ENCODE data around the gene TMEM225.
"Not testable (repeated sequence)": the region's sequence is repeated elsewhere in the genome, so short reads cannot be mapped to it uniquely, and the experiment has no call there.

TMEM225 gene

GRCh38 chr11:123885570-123885969, at the start of gene TMEM225:
TMEM225 (minus strand) TSS chr11:123885670; CDS start chr11:123885425, 245 bp downstream.
- no peak for DNase-seq (ENCODE audit: low spot score)

DNA sequence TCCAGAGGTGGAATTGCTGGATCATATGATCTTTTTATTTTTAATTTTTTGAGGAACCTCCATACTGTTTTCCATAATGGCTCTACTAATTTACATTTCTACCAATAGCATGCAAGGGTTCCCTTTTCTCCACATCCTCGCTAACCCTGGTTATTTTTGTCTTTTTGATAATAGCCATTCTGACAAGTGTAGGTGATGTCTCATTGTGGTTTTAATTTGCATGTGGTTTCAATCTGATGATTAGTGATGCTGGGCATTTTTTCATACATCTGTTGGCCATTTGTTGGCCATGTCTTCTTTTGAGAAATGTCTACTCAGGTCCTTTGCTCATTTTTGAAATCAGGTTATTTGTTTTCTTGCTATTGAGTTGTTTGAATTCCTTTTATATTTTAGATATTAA, 38.6 kb upstream of the TMEM225 start:
- DNase-seq (ENCODE audit: low spot score): no peak

- DNase-seq (ENCODE audit: low spot score): no peak
Observed at GRCh38 chr11:123920943-123921342, 35.5 kb upstream of the TMEM225 start.

- no peak for DNase-seq (ENCODE audit: low spot score)
Observed at GRCh38 chr11:123905826-123906225, 20.4 kb upstream of the TMEM225 start.

DNA sequence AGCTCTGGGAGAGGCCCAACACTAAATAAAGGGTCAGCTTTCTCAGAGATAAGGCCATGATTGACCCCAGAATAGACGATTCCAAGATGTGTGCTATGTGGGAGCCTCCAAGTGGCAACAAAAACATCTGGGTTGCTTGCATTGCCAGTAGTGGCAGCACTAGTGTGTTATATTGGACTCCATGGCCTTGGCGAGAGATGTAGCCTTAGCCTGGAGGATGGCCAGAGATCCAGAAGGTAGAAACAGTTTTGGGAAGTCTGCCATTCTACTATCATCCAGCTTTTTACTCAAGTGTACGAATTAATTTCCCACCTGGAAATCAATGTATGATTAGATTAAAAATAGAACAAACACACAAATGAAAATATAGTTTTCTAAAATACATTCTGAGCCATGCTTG, 19.5 kb upstream of the TMEM225 start:
- DNase-seq (ENCODE audit: low spot score): no peak

DNA sequence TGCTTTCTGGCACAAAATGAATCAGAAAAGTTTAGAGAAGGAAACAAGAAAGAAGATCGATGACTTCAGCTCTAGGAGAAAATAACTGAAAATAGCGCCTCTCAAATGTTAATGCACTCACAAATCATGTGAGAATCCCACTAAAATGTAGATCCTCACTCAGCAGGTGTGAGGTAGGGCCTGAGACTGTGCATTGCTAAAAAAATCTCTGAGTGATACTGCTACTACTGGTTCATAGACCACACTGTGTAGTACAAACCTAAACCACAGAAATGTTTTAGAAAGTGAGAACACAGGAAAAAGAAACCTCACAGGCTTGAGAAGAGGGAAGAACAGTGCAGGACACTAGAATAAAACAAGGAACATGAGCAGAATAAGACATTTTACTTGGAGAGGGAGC, 18.5 kb upstream of the TMEM225 start:
- DNase-seq (ENCODE audit: low spot score): no peak

DNA sequence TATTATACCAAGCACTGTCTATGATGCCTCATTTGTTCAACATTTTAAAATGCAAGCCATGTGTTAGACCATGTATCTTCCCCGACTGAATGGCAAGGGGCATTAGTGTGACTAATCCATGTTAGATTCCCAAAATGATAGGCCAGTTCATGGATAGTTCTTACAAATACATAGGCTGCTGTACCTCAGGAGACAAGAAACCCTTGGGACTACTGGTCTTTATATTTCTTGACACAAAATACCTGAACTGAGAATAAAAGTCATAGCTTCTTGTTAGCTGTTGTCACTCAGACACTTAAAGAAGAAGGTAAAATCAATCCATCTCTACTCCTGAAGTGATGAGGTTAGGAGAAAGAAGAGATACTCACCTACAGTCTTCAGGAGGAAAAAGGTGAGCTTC, 16.4 kb upstream of the TMEM225 start, which contains the start of gene OR8D4:
Gene OR8D4 (plus strand): TSS at position 301 of the 400 bp plus-strand sequence. CDS start 4,265 bp downstream, outside the sequence.
- DNase-seq (ENCODE audit: low spot score): no peak

- no peak for DNase-seq (ENCODE audit: low spot score)
Observed at GRCh38 chr11:123899792-123900191, 14.3 kb upstream of the TMEM225 start.

GRCh38 chr11:123892031-123892430, 6.6 kb upstream of the TMEM225 start:
- no peak for DNase-seq (ENCODE audit: low spot score)

DNA sequence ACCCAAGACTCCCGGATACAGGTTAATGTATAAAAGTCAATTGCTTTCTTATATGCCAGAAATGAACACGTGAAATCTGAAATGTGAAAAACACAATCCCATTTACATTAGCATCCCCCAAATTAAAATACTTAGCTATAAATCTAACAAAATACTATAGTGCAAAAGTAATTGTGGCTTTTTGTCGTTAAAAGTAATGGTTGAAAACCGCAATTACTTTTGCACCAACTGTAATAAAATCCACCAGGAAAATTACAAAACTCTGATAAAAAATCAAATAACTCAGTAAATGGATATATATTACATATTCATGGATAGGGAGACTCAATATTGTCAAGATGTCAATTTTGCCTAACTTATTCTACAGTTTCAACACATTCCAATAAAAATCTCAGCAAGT, 4.6 kb downstream of the TMEM225 start:
- DNase-seq (ENCODE audit: low spot score): no peak

DNA sequence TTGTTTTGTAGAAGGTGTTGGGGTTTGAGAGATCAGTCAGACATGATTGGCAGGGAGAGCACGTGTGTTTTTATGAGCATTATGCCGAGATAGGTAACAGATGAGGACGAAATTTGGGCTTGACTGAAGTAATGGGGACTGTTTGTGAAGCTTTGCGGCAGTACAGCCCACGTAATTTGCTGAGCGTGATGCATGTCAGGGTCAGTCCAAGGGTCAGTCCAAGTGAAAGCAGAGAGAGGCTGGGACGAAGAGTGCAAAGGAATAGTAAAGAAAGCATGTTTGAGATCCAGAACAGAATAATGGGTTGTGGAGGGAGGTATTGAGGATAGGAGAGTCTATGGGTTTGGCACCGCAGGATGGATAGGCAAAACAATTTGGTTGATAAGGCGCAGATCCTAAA, 17.7 kb downstream of the TMEM225 start:
- not testable (repeated sequence) for DNase-seq (ENCODE audit: low spot score)

DNA sequence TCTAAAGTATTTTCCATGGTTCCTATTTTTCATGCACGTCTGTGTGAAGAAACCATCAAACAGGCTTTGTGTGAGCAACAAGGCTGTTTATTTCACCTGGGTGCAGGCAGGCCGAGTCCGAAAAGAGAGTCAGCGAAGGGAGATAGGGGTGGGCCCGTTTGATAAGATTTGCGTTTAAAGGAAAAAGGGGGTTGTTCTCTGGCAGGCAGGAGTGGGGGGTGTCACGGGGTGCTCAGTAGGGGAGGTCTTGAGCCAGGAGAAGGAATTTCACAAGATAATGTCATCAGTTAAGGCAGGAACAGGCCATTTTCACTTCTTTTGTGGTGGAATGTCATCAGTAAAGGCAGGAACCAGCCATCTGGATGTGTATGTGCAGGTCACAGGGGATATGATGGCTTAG, 20.2 kb downstream of the TMEM225 start:
- DNase-seq (ENCODE audit: low spot score): not testable (repeated sequence)

GRCh38 chr11:123859731-123860130, 25.7 kb downstream of the TMEM225 start:
- no peak for DNase-seq (ENCODE audit: low spot score)

- DNase-seq (ENCODE audit: low spot score): no peak
Observed at GRCh38 chr11:123856444-123856843, 29.0 kb downstream of the TMEM225 start.

DNA sequence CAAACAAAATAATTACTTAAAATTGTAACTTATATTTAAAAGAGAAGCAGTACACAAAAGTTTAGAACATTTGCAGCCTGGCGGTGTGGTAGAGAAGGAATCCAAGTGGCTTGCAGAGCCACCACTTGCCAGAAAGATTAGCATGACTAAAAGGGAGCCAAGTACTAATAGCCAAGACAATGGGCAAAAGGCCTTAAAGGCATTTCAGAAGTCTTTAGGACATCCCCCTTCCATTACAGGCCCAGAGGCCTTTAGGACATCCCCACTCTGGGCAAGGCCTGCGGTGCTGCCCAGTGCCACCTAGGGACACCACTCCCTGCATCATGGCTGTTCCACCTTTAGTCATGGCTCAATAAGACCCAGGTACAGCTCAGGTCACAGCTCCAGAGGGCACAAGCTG, 32.4 kb downstream of the TMEM225 start:
- no peak for DNase-seq (ENCODE audit: low spot score)

DNA sequence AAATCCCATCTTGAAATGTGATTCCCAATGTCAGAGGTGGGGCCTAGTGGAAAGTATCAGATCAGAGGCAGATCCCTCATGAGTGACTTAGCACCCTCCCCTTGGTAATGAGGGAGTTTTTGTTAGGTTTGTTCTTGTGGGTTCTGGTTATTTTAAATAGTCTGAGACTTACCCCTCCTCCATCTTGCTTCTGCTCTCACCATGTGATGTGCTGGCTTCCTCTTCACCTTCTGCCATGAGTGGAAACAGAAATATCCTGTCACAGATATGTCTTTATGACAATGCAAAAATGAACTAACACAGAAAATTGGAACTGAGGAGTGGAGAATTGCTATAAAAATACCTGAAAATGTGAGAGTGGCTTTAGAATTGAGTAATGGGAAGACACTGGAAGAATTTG, 33.1 kb downstream of the TMEM225 start:
- DNase-seq (ENCODE audit: low spot score): no peak

GRCh38 chr11:123851110-123851509, 34.4 kb downstream of the TMEM225 start:
- DNase-seq (ENCODE audit: low spot score): no peak

DNA sequence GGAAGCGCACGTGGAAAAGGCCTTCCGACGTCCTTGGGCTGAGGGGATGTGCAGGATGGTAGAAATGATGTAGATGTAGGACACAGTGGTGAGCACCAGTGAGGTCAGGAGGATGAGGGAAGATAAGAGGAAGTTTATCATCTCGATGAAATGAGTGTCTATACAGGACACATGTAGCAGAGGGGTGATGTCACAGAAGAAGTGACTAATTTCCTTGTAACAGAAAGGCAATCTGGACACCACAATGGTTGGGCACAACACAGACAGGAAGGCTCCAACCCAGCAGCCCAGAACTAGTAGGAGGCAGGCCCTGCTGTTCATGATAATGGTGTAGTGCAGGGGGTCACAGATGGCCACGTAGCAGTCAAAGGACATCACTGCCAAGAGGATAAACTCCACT, 44.3 kb downstream of the TMEM225 start:
- no peak for DNase-seq (ENCODE audit: low spot score)

DNA sequence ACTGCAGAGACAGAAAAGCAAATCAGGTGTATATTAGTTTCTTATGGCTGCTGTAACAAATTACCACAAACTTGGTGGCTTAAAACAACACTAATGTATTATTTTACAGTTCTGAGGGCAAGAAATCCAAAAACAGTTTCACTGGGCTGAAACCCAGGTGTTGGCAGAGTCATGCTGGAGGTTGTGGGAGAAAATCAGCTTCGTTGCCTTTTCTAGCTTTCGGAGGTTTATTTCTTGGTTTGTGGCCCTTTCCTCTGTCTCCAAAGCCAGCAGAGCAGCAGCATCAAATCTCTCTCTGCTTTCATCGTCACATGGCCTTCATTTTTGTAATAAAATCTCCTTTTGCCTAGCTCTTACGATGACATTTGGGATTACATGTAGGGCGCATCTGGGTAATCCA, 46.3 kb downstream of the TMEM225 start:
- no peak for DNase-seq (ENCODE audit: low spot score)

DNA sequence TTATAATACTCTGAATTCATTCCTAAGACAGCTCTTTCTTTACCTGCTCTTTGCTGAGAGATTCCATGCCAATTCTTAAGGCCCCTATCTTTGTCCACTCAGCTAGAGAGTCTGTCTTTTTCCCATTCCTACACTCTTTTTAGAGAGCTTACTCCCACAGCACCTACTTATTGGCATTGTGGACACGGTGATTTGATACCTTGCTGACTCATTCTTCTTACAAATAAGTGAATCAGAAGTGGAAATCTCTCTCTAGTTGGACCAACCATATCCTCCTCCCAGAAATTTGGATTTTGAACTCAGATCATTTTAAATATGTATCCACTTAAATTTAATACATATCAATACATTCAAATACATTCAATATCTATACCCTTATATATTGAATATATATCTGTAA, 46.8 kb downstream of the TMEM225 start:
- DNase-seq (ENCODE audit: low spot score): no peak

- no peak for DNase-seq (ENCODE audit: low spot score)
Observed at GRCh38 chr11:123838199-123838598, 47.3 kb downstream of the TMEM225 start.

DNA sequence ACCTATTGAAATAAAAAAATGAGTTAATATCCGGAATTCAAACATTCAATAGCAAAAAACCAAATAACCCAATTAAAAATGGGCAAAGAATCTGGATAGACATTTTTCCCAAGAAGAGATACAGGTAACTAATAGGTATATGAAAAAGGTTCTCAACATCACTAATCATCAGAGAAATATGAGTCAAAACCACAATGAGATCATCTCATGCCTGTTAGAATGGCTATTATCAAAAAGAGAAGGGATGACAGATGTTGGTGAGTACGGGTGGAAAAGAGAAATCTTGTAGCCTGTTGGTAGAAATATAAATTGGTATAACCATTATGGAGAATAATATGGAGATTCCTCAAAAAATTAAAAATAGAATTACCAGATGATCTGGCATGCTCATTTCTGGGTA, 52.4 kb downstream of the TMEM225 start:
- DNase-seq (ENCODE audit: low spot score): no peak

All from AG08396 (cell line).